OCI-LY3 (cell line): ENCODE results near the gene C19orf53.

Experiments
- H2AFZ ChIP-seq: fragments of 200-600, 300-600 bp; shearing (Covaris generic); 2 replicates; pipeline ENCODE4 v1.6.0; 2014; ENCODE audit warnings: antibody characterized with exemption, low read depth, low read length
- H3K27ac ChIP-seq: fragments of 200-600, 300-600 bp; sonication (generic); 2 replicates; pipeline ENCODE4 v1.5.1; 2014; ENCODE audit warnings: mild to moderate bottlenecking, low read length, moderate library complexity, mixed read lengths
- H3K27me3 ChIP-seq: fragments of 200-600, 300-600 bp; sonication (generic); 2 replicates; pipeline ENCODE4 v1.6.1; 2014; ENCODE audit warnings: low read depth, low read length, mixed read lengths
- H3K36me3 ChIP-seq: fragments of 200-600, 300-600 bp; sonication (generic); replicated peaks from 2 replicates; pipeline ENCODE3; 2014; ENCODE audit warnings: low read depth, low read length, mixed read lengths
- H3K4me1 ChIP-seq: fragments of 300-600, 200-600 bp; sonication (generic); 2 replicates; pipeline ENCODE4 v1.6.1; 2014; ENCODE audit warnings: low read length, mixed read lengths
- H3K4me2 ChIP-seq: fragments of 200-600, 300-600 bp; sonication (generic); 2 replicates; pipeline ENCODE4 v1.6.1; 2014; ENCODE audit warnings: low read length, mixed read lengths
- H3K4me3 ChIP-seq: fragments of 300-600, 200-600 bp; sonication (generic); 2 replicates; pipeline ENCODE4 v1.5.1; 2014; ENCODE audit warnings: antibody characterized with exemption, mild to moderate bottlenecking, low read length, moderate library complexity
- H3K79me2 ChIP-seq: fragments of 300-600, 200-600 bp; shearing (Covaris generic); 2 replicates; pipeline ENCODE4 v1.6.1; 2014; ENCODE audit warnings: mild to moderate bottlenecking, low read length, mixed read lengths
- H3K9ac ChIP-seq: fragments of 300-600, 200-600 bp; shearing (Covaris generic); 2 replicates; pipeline ENCODE4 v1.6.0; 2014; ENCODE audit warnings: mild to moderate bottlenecking, low read length, moderate library complexity
- H3K9me3 ChIP-seq: fragments of 200-600, 300-600 bp; shearing (Covaris generic); 2 replicates; pipeline ENCODE4 v1.6.1; 2014; ENCODE audit warnings: low read length, mixed read lengths; ENCODE audit not compliant: insufficient read depth
- H4K20me1 ChIP-seq: fragments of 200-600, 300-600 bp; sonication (generic); 2 replicates; pipeline ENCODE4 v1.6.1; 2016; ENCODE audit warnings: low read length, mixed read lengths; ENCODE audit not compliant: insufficient read depth
- CTCF ChIP-seq: fragments of 200-600, 300-600 bp; sonication (generic); IDR thresholded peaks from 2 replicates; pipeline ENCODE4 v1.5.1; 2014; ENCODE audit warnings: antibody characterized with exemption, low read length, low read depth
- EZH2phosphoT487 ChIP-seq: fragments of 200-600 bp; shearing (Covaris generic); IDR thresholded peaks from 2 replicates; pipeline ENCODE4 v1.6.1; 2018; ENCODE audit warnings: antibody characterized with exemption, mixed run types, low read depth

C19orf53 gene

GRCh38 chr19:13766095-13766481 lies 8.2 kb upstream of the C19orf53 start:
- Histone ChIP-seq H3K27ac (no peak overlapping the region), H4K20me1 (no peaks in the 10 kb centered on the region; the same call in 1 of the 2 replicates), H3K36me3 (peaks cover 22% of the 10 kb centered on the region), H3K4me2 (no peak overlapping the region), H3K9ac (no peak overlapping the region), H2AFZ (no peak overlapping the region), H3K9me3 (no peaks in the 10 kb centered on the region), H3K27me3 (no peaks in the 10 kb centered on the region), H3K4me1 (peaks cover 8% of the 10 kb centered on the region), H3K4me3 (no peak overlapping the region), H3K79me2 (peaks cover 20% of the 10 kb centered on the region)
- TF ChIP-seq CTCF (no peak), EZH2phosphoT487 (no peak)

GRCh38 chr19:13768510-13768909 lies 5.7 kb upstream of the C19orf53 start:
- no peak overlapping the region for H3K4me3 ChIP-seq
- H3K27me3 ChIP-seq = no peaks in the 10 kb centered on the region
- H3K27ac ChIP-seq = no peak overlapping the region
- no peak for TF ChIP-seq EZH2phosphoT487
- no peak for TF ChIP-seq CTCF
- peaks cover 20% of the 10 kb centered on the region for H3K36me3 ChIP-seq
- peaks cover 17% of the 10 kb centered on the region for H3K79me2 ChIP-seq
- H4K20me1 ChIP-seq = no peaks in the 10 kb centered on the region; the same call in 1 of the 2 replicates
- no peak overlapping the region for H3K9ac ChIP-seq
- H2AFZ ChIP-seq = no peak overlapping the region
- H3K4me2 ChIP-seq = no peak overlapping the region
- no peaks in the 10 kb centered on the region for H3K9me3 ChIP-seq
- H3K4me1 ChIP-seq = peaks cover 8% of the 10 kb centered on the region

GRCh38 chr19:13770013-13770635 lies 4.1 kb upstream of the C19orf53 start:
- Histone ChIP-seq H3K4me2 (no peak overlapping the region), H3K79me2 (peaks cover 16% of the 10 kb centered on the region), H3K4me3 (no peak overlapping the region), H3K4me1 (peaks cover 10% of the 10 kb centered on the region), H3K36me3 (peaks cover 20% of the 10 kb centered on the region), H3K9ac (no peak overlapping the region), H3K27me3 (no peaks in the 10 kb centered on the region), H3K27ac (no peak overlapping the region), H3K9me3 (no peaks in the 10 kb centered on the region), H2AFZ (no peak overlapping the region), H4K20me1 (no peaks in the 10 kb centered on the region; the same call in 1 of the 2 replicates)
- TF ChIP-seq EZH2phosphoT487 = no peak
- TF ChIP-seq CTCF = no peak

- H3K9me3 ChIP-seq = no peaks in the 10 kb centered on the region
- H4K20me1 ChIP-seq = no peaks in the 10 kb centered on the region
- H3K36me3 ChIP-seq = peaks cover 32% of the 10 kb centered on the region
- H3K9ac ChIP-seq = no peak overlapping the region
- H2AFZ ChIP-seq = no peak overlapping the region
- H3K4me1 ChIP-seq = peaks cover 11% of the 10 kb centered on the region
- H3K27me3 ChIP-seq = no peaks in the 10 kb centered on the region
- H3K27ac ChIP-seq = no peak overlapping the region
- H3K79me2 ChIP-seq = peaks cover 30% of the 10 kb centered on the region
- no peak overlapping the region for H3K4me2 ChIP-seq
- TF ChIP-seq CTCF (no peak), EZH2phosphoT487 (no peak)
- H3K4me3 ChIP-seq = no peak overlapping the region
Observed at GRCh38 chr19:13778398-13778797, 4.1 kb downstream of the C19orf53 start.
